NCI-H526 (cell line): ENCODE data around the gene MATCAP1.

ENCODE experiments used
- DNase-seq, 2 experiments: peaks; one replicate each; lab custom pipeline; 2025; lab: John Stamatoyannopoulos, UW

The MATCAP1 gene

GRCh38 chr16:67170949-67171649 lies 12.7 kb downstream of the MATCAP1 start:
- no peak for DNase-seq

GRCh38 chr16:67170168-67170948 lies 13.4 kb downstream of the MATCAP1 start, which contains the start of gene NOL3:
NOL3 (plus strand) TSS chr16:67170538.
- DNase-seq, result peak; percentile 17 to 77

DNA sequence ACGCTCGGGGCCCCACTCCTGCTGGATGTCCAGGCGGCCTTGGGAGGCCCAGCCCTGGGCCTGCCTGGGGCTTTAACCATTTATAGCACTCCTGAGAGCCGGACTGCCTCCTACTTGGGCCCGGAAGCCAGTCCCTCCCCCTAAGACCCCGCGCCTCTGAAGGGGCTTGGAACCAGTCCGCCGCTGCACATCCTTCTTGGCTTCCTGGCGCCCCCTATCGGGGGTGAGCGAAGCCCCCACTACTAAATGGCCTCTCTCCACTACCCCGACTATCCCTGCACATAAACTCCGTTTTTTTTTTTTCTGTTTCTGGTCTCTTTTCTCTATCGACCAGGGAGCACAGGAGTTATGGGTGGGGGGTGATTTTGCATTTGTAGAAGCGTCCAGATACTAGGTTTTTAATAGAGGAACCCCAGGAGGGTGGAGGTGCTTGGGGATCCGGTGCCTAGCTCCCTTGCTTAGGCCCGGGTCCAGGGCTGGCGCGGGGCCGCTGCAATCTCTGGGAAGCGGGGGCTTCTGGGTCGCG lies 14.1 kb downstream of the MATCAP1 start:
- DNase-seq, result peak; percentile 8 to 50

DNA sequence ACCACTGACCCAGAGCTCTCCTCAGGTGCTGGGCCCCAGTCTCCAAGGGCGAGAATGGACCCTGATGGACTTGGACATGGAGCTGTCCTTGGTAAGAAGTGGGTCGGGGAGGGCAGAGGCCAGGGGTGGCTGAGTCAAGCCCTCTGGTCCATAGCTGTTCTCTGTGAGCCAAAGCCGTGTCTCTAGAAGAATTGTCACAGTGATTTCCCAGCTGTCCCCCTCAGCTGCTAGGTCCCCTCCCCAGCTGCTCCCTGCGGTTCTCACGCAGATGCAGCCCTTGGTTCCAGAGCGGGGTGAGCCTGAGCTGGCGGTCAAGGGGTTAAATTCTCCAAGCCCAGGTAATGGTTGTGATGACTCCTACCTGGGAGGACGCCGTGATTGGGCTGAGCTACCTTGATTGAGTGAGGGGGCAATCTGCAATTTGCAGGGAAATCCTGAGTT lies 14.7 kb downstream of the MATCAP1 start:
- DNase-seq, result no peak

- no peak for DNase-seq
Measured at GRCh38 chr16:67167588-67167987, 16.2 kb downstream of the MATCAP1 start.

DNA sequence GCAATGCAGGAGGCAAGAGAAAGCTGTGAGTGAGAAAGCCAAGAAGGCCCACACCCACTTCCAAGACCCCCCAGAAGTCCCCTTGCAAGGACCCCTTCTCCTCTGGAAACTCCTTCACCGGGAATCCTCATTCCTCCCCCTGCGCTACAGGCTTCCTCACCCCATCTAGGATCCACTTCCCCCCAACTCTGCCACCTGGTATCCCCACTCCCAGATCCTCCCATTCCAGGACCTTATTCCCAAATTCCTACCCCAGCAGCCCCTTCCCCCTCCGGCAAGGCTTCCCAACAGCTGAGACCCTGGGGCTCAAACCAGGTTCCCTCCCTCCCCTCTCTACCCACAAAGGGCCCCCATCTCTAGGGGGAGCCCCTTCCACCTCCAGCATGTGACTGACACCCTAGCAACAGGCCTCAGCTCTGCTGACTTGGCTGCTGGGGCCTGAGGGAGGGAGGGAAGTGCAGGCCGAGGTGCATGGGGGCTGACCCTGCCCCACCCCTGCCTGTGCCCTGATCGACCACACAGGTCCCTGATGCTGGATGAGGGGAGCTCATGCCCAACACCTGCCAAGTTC lies 17.1 kb downstream of the MATCAP1 start:
- DNase-seq, result no peak

GRCh38 chr16:67166110-67166547 lies 17.6 kb downstream of the MATCAP1 start:
- DNase-seq, result no peak

GRCh38 chr16:67165121-67166078 lies 18.4 kb downstream of the MATCAP1 start:
- no peak for DNase-seq

DNA sequence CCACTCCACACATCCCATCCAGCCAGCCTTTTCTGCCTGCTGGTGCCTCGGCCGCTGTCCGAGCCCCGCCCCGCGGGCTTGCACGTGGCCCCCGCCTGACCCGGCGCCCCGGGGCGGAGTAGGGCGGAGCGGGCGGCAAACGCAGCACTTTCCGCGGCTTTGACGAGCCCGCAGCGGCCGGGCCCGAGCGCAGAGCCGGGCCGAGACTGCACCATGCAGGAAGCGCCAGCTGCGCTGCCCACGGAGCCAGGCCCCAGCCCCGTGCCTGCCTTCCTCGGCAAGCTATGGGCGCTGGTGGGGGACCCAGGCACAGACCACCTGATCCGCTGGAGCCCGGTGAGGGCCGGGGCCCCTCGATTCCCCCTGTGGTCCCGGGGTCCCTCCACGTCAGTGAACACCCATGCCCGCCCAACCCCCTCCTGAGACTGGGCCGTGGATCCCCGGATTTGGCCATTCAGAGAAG lies 19.1 kb downstream of the MATCAP1 start, which contains the start of gene HSF4:
Gene HSF4 (plus strand): TSS at position 147 of the 463 bp plus-strand sequence. CDS start 67 bp downstream, at position 214.
- peak in 1 of 2 experiments; percentile 59 for DNase-seq

DNA sequence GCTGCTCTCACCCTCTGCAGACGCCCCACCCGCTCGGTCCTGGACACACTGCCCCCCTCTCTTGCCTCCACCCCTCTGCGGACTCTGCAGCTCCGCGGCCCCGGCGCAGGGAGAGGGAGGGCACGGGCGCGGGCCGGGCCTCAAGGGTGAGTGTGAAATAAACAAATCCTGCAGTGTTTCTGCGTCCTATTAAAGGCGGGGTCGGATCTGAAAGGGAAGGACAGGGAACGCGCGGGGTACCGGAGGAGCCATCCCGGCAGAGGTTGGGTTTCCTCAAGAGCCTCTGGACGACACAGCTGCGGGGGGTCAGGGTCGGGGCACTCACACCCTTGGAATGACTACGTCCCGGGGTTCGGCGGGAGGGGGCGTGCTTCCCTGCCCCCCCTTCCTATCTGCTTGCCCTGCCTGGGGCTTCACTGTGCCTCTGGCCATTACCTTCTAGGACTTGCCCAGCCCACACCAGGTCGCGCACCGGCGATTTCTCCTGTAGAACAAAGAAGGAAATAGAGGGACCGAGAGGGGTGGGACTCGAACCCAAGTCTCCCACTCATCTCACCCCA lies 19.7 kb downstream of the MATCAP1 start:
- DNase-seq, result peak; percentile 26 to 73

DNA sequence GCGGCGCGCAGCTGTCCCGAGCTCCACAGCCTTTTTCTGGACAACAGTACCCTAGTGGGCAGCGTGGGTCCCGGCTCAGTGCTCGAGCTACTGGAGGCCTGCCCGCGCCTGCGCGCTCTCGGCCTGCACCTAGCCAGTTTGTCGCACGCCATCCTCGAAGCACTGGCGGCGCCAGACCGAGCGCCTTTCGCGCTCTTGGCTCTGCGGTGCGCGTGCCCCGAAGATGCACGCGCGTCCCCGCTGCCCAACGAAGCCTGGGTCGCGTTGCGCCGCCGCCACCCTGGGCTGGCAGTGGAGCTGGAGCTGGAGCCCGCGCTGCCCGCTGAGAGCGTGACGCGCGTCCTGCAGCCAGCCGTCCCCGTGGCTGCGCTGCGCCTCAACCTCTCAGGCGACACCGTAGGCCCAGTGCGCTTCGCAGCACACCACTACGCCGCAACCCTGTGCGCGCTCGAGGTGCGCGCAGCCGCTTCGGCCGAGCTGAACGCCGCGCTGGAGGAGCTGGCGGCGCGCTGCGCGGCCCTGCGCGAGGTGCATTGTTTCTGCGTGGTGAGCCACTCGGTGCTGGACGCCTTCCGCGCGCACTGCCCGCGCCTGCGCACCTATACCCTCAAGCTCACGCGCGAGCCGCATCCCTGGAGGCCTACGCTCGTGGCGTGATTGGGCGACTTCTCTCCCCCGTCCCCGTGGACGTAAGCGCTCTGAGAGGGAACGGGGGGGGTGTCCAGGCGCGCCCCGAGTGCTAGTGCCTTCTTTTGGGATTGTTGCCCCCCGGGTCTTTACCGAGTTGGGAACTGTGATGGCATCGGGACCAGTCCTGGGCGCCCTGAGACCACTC lies 20.4 kb downstream of the MATCAP1 start:
- peak; percentile 65 to 90 for DNase-seq

GRCh38 chr16:67162506-67163163 lies 21.1 kb downstream of the MATCAP1 start:
- peak in 1 of 2 experiments; percentile 7 for DNase-seq

DNA sequence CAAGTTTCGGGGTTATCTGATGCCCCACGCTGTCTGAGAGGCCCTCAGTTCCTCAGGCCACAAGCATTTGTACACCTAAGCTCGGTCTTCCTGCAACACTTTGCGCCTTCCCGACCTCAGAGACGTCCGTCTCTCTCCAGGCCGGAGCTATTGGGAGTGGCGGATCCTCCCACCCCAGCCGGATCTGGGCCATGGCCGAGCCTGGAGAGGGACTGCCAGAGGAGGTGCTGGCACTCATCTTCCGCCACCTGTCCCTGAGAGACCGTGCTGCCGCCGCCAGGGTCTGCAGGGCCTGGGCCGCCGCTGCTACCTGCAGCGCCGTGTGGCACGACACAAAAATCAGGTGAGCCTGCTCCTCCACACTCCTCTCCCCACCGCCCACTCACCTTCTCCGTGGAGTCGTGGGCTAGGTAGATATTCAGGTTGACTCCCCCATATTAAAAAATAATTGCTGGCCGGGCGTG lies 22.1 kb downstream of the MATCAP1 start:
- no peak for DNase-seq

- DNase-seq, result peak in 1 of 2 experiments; percentile 34
Measured at GRCh38 chr16:67158637-67159600, 24.8 kb downstream of the MATCAP1 start.

GRCh38 chr16:67157892-67158635 lies 25.7 kb downstream of the MATCAP1 start:
- DNase-seq, result no peak

DNA sequence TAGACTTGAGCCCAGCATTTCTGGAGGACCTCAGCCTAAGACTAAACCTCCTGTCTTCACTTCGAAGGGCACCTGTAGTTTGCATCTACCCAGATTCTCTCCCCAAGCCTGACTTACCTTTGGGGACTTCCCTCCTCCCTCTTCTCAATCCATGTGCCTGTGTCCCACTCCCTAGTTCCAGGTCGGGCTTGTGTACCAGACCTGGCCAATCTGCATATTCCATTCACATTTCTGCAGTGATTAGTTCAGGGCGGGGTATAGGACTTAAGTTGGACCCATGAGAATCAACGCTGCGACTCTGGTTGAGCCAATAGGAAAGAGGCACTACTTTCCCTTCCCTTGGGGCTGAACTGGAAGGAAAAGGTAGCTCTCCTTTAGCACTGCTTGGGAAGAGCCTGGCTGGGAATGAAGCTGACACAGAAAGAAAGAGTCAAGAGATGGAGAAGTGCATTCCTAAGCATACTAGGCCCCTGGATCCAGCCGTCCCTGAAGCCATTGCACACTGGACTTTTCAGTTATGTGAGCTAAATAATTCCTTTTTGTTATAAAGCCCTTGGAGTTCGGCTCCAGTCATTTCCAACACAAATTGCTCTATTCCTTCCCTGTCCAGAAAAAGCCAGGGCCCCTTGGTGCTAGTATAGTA lies 26.5 kb downstream of the MATCAP1 start:
- no peak for DNase-seq
